Aorta (tissue), 5 donors: ENCODE results near the gene PCNP. TPM values are rescaled to one million over a fixed set of nuclear protein-coding genes. Genes with fewer than 3 reads are reported as not detected.
"Not testable (repeated sequence)": the region's sequence is repeated elsewhere in the genome, so short reads cannot be mapped to it uniquely, and the experiment has no call there.

ENCODE experiments used
- ATAC-seq: fragments of 200-7000 bp; cut with Tn5 transposase; one replicate; pipeline ENCODE4 v1.9.1; 2022; ENCODE audit warnings: moderate library complexity; ENCODE audit not compliant: low FRiP score
- DNase-seq, 2 donors: peaks; one replicate each; pipeline ENCODE4 v3.0.0-alpha.2; 2020
- H3K27ac ChIP-seq, 2 donors: one replicate each; pipeline ENCODE4 v1.5.1; 2013; ENCODE audit warnings: low read length in 2 of 2, mild to moderate bottlenecking in 2 of 2, moderate library complexity in 2 of 2, control low read depth in 1 of 2, inconsistent platforms in 1 of 2, low read depth in 1 of 2
- H3K27me3 ChIP-seq, 2 donors: one replicate each; pipeline ENCODE4 v1.6.1; 2013; ENCODE audit warnings: control low read depth in 1 of 2, low read length in 1 of 2, mild to moderate bottlenecking in 1 of 2, moderate library complexity in 1 of 2; ENCODE audit not compliant: insufficient read depth in 2 of 2, control insufficient read depth in 1 of 2
- H3K36me3 ChIP-seq, 2 donors: one replicate each; pipeline ENCODE4 v1.6.1; 2013; ENCODE audit warnings: control low read depth in 1 of 2, low read length in 1 of 2, mild to moderate bottlenecking in 1 of 2; ENCODE audit not compliant: insufficient read depth in 2 of 2, control insufficient read depth in 1 of 2
- H3K4me1 ChIP-seq, 2 donors: one replicate each; pipeline ENCODE4 v1.6.1; 2013; ENCODE audit warnings: low read length in 2 of 2, control low read depth in 1 of 2, mild to moderate bottlenecking in 1 of 2, moderate library complexity in 1 of 2; ENCODE audit not compliant: insufficient read depth in 2 of 2, control insufficient read depth in 1 of 2
- H3K4me3 ChIP-seq, 2 donors: one replicate each; pipeline ENCODE4 v1.5.1; 2013; ENCODE audit warnings: low read length in 2 of 2, control low read depth in 1 of 2, mild to moderate bottlenecking in 1 of 2
- H3K9me3 ChIP-seq: one replicate; pipeline ENCODE4 v1.6.1; 2013; ENCODE audit warnings: mild to moderate bottlenecking, low read length; ENCODE audit not compliant: control insufficient read depth
- WGBS, 2 donors: extraction: QIAGEN DNeasy Blood & Tissue Kit; methylation state at CpG; one replicate each; pipeline ENCODE4 v1.1.7; 2013; 5-methylcytosine and 5-hydroxymethylcytosine counted together
- intact Hi-C, 2 donors: fragments of 100-400 bp; cut with DNase I; formaldehyde crosslinking; loops; one replicate each; pipeline versions ENCODE4 v1.14.2 to v1.15.0; 2022
- polyA plus RNA-seq, 2 donors: library from polyadenylated mRNA; stranded (reverse); fragments of 200-250 nt; gene quantifications; one replicate each; pipeline ENCODE4 v1.2.3, GENCODE V29; 2013
- total RNA-seq, 2 donors: library from RNA; stranded (reverse); fragmentation: NEBNext Ultra II Directional; extraction: Animal tissue kit (Norgen Biotek cat#: 25700); gene quantifications; one replicate each; pipeline ENCODE4 v1.2.1, GENCODE V29; 2021
- donor health status: healthy with polysubstance abuse.
- donor health status: Bipolar disorder and iron deficiency.
- donor health status: DM: no; HTN: no; CAD: no.
- donor health status: DM: no; HTN: no; CAD: no.
- donor health status: DM: yes; HTN: yes; CAD: no.

PCNP gene
- total and polyA plus RNA-seq, 4 donors, result 135 to 233 (median 169) TPM

GRCh38 chr3:101618726-101619125 is 44.7 kb downstream of the PCNP start:
- Histone ChIP-seq H3K4me1 (no peaks in the 10 kb centered on the region), H3K27ac (no peak overlapping the region), H3K4me3 (no peak overlapping the region), H3K9me3 (peaks cover 2% of the 10 kb centered on the region), H3K36me3 (no peaks in the 10 kb centered on the region), H3K27me3 (no peaks in the 10 kb centered on the region)
- intact Hi-C loops, result no loop called here
- no peak for ATAC-seq
- no peak for DNase-seq
- WGBS, 2 donors, result 56 to 74% methylated on average over 1 of the region's 1 CpG

DNA sequence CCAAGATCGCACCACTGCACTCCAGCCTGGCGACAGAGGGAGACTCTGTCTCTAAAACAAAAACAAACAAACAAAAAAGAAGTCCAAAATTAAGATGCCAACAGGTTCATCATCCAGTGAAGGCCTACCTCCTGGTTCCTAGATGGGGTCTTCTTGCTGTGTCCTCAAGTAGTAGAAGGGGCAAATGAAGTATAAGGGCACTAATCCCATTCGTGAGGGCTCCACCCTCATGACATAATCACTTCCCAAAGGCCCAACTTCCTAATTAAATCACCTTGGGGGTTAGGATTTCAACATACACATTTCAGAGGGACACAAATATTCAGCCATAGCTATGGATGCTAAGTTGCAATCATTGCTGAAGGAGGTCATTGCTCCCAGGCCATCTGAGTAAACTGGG is 45.8 kb downstream of the PCNP start:
- no peak for DNase-seq
- H3K36me3 ChIP-seq, result no peaks in the 10 kb centered on the region
- no peak for ATAC-seq
- no peak overlapping the region for H3K4me3 ChIP-seq
- peaks cover 2% of the 10 kb centered on the region for H3K9me3 ChIP-seq
- H3K4me1 ChIP-seq, result no peaks in the 10 kb centered on the region
- intact Hi-C loops, result no loop called here
- 81 to 88% methylated on average over 3 of the region's 3 CpGs for WGBS, 2 donors
- H3K27me3 ChIP-seq, result no peaks in the 10 kb centered on the region
- H3K27ac ChIP-seq, result no peak overlapping the region

DNA sequence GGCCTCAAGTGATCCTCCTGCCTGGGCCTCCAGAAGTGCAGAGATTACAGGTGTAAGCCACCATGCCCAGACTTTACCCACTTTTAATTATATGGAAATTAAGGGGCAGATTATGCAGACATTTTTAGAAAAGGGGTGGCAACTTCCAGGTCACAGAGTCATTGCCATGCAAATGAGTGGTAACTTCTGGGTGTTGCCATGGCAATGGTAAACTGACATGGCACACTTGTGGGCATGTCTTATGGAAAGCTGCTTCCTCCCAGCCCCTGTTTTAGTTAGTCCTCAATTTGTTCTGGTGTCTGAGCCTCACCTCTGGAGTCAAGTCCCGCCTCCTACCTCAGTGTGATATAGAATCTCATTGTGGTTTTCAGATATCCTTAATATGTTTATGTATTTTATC is 49.7 kb downstream of the PCNP start:
- Histone ChIP-seq H3K4me1 (peaks cover 0 to 1% of the 10 kb centered on the region in 2 donors), H3K36me3 (no peaks in the 10 kb centered on the region), H3K4me3 (no peak overlapping the region), H3K27me3 (no peaks in the 10 kb centered on the region), H3K27ac (no peak overlapping the region), H3K9me3 (peaks cover 2% of the 10 kb centered on the region)
- DNase-seq (no peak), ATAC-seq (no peak)
- WGBS, 2 donors, result 96% methylated on average over 1 of the region's 1 CpG
- intact Hi-C loops, result no loop called here

- Histone ChIP-seq H3K9me3 (peaks cover under 1% of the 10 kb centered on the region), H3K27ac (no peak overlapping the region), H3K4me1 (peaks cover 0 to 1% of the 10 kb centered on the region in 2 donors), H3K36me3 (no peaks in the 10 kb centered on the region), H3K27me3 (no peaks in the 10 kb centered on the region), H3K4me3 (no peak overlapping the region)
- intact Hi-C loops, result no loop called here
- no peak for DNase-seq
- no peak for ATAC-seq
- WGBS, 2 donors, result 85 to 96% methylated on average over 2 of the region's 2 CpGs
Observed at GRCh38 chr3:101624857-101625256, 50.9 kb downstream of the PCNP start.

- no peak for ATAC-seq
Observed at GRCh38 chr3:101625879-101626278, 51.9 kb downstream of the PCNP start.

GRCh38 chr3:101629219-101629618 is 55.2 kb downstream of the PCNP start:
- no peak for DNase-seq
- H3K27me3 ChIP-seq, result no peaks in the 10 kb centered on the region
- H3K36me3 ChIP-seq, result no peaks in the 10 kb centered on the region
- H3K9me3 ChIP-seq, result no peaks in the 10 kb centered on the region
- H3K4me1 ChIP-seq, result peaks cover 0 to 1% of the 10 kb centered on the region in 2 donors
- no peak overlapping the region for H3K4me3 ChIP-seq
- intact Hi-C loops, result no loop called here
- ATAC-seq, result no peak
- no peak overlapping the region for H3K27ac ChIP-seq

More at GRCh38 chr3:101625879-101626278, 51.9 kb downstream of the PCNP start:
- H3K36me3 ChIP-seq, result no peaks in the 10 kb centered on the region
- no peak overlapping the region for H3K27ac ChIP-seq
- peaks cover 0 to 1% of the 10 kb centered on the region in 2 donors for H3K4me1 ChIP-seq
- no peaks in the 10 kb centered on the region for H3K27me3 ChIP-seq
- intact Hi-C loops, result no loop called here
- DNase-seq, result no peak
- no peaks in the 10 kb centered on the region for H3K9me3 ChIP-seq
- H3K4me3 ChIP-seq, result no peak overlapping the region
- 92 to 93% methylated on average over 2 of the region's 2 CpGs for WGBS, 2 donors

GRCh38 chr3:101631098-101631796 is 57.3 kb downstream of the PCNP start:
- no peak overlapping the region for H3K27ac ChIP-seq
- DNase-seq (no peak), ATAC-seq (no peak)
- no peaks in the 10 kb centered on the region for H3K4me1 ChIP-seq
- H3K36me3 ChIP-seq, result no peaks in the 10 kb centered on the region
- H3K27me3 ChIP-seq, result no peaks in the 10 kb centered on the region
- intact Hi-C loops, result no loop called here
- H3K4me3 ChIP-seq, result no peak overlapping the region
- H3K9me3 ChIP-seq, result no peaks in the 10 kb centered on the region
- 88 to 89% methylated on average over 1 of the region's 1 CpG for WGBS, 2 donors

GRCh38 chr3:101631959-101632358 is 58.0 kb downstream of the PCNP start:
- H3K27ac ChIP-seq, H3K4me3 ChIP-seq, H3K9me3 ChIP-seq, H3K36me3 ChIP-seq, H3K27me3 ChIP-seq, H3K4me1 ChIP-seq, intact Hi-C loops, DNase-seq, ATAC-seq: not testable (repeated sequence)
- 91 to 92% methylated on average over 8 of the region's 8 CpGs for WGBS, 2 donors

DNA sequence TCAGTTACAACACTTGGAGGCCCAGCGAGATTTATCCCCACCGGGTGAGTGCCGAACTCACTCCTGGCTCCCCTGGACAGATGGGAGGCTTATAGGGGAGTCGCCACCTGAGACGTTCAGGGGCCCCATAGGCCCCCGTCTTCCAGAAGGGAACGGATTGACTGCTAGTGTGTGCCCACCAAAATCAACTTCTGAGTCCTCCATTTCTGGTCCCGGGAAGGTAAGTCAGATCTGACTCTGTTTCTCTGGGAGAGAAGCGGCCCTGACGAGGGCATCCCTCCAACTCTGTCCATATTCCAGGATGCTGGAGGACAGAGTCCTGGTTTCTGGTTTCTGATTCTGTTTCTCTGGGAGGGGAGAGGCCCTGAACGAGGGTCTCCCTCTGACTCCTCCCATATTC is 58.6 kb downstream of the PCNP start:
- ATAC-seq, result no peak
- intact Hi-C loops, result no loop called here
- Histone ChIP-seq H3K4me1 (no peaks in the 10 kb centered on the region), H3K4me3 (no peak overlapping the region), H3K9me3 (no peaks in the 10 kb centered on the region), H3K27ac (no peak overlapping the region), H3K27me3 (no peaks in the 10 kb centered on the region), H3K36me3 (no peaks in the 10 kb centered on the region)
- DNase-seq, result no peak
- WGBS, 2 donors, result 76 to 77% methylated on average over 11 of the region's 11 CpGs
